LNCaP clone FGC (cell line): ENCODE measurements around the gene ZNF32.
"Not testable (repeated sequence)": the region's sequence is repeated elsewhere in the genome, so short reads cannot be mapped to it uniquely, and the experiment has no call there.

Source experiments
- DNase-seq: peaks from one replicate; pipeline ENCODE4 v3.0.0-alpha.2; 2011; ENCODE audit warnings: low read depth
- H3K4me3 ChIP-seq: 2 replicates; pipeline ENCODE4 v1.5.1; 2011; ENCODE audit warnings: mild to moderate bottlenecking, low read depth, low read length, control low read depth
- CTCF ChIP-seq: IDR thresholded peaks from 2 replicates; pipeline ENCODE4 v1.5.1; 2012; ENCODE audit warnings: mild to moderate bottlenecking; ENCODE audit not compliant: control insufficient read depth, insufficient read depth; ENCODE audit errors: extremely low read depth

Gene ZNF32

GRCh38 chr10:43605850-43606322 is 42.8 kb downstream of the ZNF32 start:
- no peak for DNase-seq
- peak overlapping the region; percentile 78 for H3K4me3 ChIP-seq
- no peak for TF ChIP-seq CTCF

GRCh38 chr10:43601576-43601975 is 47.1 kb downstream of the ZNF32 start:
- not testable (repeated sequence) for DNase-seq, H3K4me3 ChIP-seq

- H3K4me3 ChIP-seq, result no peak overlapping the region
- TF ChIP-seq CTCF, result no peak
- no peak for DNase-seq
Measured at GRCh38 chr10:43599333-43599732, 49.3 kb downstream of the ZNF32 start.

- TF ChIP-seq CTCF, result no peak
- DNase-seq, result no peak
- no peak overlapping the region for H3K4me3 ChIP-seq
Measured at GRCh38 chr10:43598446-43598845, 50.2 kb downstream of the ZNF32 start.

GRCh38 chr10:43596546-43596945 is 52.1 kb downstream of the ZNF32 start:
- no peak for DNase-seq
- H3K4me3 ChIP-seq, result no peak overlapping the region
- no peak for TF ChIP-seq CTCF

- no peak overlapping the region for H3K4me3 ChIP-seq
- DNase-seq, result no peak
- no peak for TF ChIP-seq CTCF
Measured at GRCh38 chr10:43595739-43596298, 52.9 kb downstream of the ZNF32 start.

GRCh38 chr10:43594944-43595589 is 53.6 kb downstream of the ZNF32 start:
- no peak for TF ChIP-seq CTCF
- no peak overlapping the region for H3K4me3 ChIP-seq
- no peak for DNase-seq
